ENCODE data around the gene GPS1.

The GPS1 gene

DNA sequence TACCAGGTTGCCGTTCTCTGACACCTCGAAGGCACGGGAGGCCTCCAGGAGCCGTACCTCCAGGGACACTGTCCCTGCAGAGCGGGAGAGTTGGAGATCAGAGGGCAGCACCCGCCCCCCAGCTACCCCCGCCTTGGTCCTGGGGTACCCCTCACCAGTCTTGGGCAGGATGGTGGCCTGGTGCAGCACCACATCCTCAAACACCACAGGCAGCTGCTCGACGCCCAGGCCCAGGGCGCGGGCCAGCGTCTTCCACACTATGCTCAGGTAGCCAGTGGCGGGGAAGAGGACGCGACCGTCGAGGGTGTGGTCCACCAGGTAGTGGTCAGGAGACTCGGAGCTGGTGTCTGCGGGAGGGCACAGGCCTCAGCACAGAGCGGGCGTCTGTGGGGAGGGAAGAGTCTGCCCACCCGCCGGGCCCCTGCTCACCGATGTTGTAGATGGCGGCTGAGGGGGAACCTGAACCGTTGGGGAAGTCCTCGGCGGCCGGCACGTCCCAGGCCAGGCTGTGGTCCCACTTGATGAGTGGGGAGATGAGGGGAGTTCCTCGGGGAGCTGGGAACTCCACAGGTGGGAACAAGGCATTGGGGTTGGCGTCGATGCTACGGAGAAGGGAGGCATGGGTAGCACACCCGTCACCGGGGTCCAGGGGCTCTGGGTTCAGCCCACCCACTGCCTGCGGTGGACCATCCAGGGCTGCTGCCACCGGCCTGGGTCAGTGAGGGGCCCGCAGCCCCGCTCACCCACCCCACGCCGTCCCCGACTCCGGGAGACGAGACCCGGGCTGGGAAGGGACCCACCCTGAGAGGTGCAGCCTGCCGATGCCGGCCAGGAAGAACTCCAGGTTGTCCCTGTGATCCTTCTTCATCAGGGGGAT, 36.5 kb downstream of the GPS1 start:
- DNase-seq (ENCODE audit: extremely low read depth, low read depth), result no peak
- TF ChIP-seq, protein P1, sequence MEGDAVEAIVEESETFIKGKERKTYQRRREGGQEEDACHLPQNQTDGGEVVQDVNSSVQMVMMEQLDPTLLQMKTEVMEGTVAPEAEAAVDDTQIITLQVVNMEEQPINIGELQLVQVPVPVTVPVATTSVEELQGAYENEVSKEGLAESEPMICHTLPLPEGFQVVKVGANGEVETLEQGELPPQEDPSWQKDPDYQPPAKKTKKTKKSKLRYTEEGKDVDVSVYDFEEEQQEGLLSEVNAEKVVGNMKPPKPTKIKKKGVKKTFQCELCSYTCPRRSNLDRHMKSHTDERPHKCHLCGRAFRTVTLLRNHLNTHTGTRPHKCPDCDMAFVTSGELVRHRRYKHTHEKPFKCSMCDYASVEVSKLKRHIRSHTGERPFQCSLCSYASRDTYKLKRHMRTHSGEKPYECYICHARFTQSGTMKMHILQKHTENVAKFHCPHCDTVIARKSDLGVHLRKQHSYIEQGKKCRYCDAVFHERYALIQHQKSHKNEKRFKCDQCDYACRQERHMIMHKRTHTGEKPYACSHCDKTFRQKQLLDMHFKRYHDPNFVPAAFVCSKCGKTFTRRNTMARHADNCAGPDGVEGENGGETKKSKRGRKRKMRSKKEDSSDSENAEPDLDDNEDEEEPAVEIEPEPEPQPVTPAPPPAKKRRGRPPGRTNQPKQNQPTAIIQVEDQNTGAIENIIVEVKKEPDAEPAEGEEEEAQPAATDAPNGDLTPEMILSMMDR (IDR thresholded peaks at IDR 0.05; ENCODE audit: low read depth, low read length), result no peak

DNA sequence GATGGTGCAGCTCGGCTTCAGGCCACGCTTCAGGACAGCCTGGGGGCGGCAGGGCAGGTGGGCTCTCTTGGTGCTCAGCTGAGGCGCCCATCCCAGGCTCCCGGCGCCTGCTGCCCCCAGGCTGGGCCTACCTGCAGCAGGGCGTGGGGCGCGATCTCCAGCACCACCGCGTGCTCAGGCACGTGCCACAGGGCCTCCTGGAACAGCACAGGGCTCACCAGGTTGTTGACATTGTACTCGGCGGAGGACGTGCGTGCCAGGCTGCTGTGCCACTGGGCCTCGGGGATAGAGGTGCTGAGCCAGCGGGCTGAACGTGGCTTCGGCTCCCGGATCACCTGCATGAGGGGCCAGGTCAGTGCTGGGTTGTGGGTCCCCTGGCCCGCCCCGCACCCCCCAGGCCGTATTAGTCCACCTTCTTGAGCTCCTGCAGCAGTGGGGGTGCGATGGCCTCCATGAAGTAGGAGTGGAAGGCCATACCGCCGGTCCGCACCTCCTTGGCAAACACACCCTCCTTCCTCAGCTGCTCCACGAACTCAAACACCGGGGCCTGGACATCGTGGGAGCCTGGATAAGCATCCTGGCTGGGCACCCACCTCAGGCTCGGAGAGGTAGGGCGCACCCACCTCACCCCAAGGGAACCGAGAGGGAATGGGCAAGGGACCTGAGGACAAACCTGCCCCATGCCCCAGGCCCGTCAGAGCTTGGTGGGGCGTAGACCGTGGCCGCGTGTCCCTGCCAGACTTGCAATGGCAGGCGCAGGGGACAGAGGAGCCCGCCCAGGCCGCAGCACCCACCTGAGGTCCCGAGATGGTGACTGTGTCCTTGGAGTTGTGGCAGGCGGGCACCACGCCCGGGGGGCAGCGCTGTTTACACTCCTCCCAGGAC, 37.4 kb downstream of the GPS1 start:
- DNase-seq (ENCODE audit: extremely low read depth, low read depth), result no peak
- TF ChIP-seq, protein P1 (IDR thresholded peaks at IDR 0.05; ENCODE audit: low read depth, low read length), result no peak

DNA sequence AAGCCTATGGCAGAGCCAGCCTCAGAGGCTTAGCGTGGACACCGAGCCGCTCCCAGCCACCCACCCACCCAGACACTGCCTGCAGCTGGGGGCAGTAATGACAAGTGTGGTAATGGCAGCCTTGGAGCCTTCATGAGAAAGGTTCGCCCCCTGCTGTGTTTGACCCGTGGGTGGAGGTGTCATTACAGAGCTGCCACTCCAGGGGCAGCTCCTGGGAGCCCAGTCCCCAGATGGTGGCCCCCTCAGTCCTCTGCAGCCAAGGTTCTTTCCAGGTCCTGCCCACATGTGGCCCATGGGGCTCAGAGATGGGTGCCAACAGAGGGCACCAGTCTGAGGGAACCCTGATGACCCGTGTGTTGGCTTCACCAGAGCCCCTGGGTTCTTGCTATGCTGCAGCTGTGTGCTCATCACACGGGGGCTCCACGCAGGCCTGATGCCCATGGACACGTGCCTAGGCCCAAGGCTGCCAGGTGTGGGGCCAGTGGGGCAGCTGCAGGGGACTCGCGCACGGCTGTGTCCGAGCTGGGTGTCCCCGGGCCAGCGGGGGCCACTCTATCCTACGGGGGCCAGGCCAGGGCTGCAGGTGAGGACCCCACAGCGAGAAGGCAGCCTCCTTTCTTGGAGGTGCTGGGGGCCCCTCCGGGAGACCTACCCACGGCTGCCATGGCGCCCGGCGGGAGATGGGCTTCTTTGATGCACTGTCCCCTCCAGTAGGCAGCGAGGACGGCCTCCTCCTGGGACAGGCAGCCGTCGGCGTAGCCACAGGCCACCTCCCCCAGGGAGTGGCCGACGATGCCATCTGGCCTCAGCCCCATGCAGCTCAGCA, 38.2 kb downstream of the GPS1 start:
- DNase-seq (ENCODE audit: extremely low read depth, low read depth), result no peak
- TF ChIP-seq, protein P1 (IDR thresholded peaks at IDR 0.05; ENCODE audit: low read depth, low read length), result no peak

DNA sequence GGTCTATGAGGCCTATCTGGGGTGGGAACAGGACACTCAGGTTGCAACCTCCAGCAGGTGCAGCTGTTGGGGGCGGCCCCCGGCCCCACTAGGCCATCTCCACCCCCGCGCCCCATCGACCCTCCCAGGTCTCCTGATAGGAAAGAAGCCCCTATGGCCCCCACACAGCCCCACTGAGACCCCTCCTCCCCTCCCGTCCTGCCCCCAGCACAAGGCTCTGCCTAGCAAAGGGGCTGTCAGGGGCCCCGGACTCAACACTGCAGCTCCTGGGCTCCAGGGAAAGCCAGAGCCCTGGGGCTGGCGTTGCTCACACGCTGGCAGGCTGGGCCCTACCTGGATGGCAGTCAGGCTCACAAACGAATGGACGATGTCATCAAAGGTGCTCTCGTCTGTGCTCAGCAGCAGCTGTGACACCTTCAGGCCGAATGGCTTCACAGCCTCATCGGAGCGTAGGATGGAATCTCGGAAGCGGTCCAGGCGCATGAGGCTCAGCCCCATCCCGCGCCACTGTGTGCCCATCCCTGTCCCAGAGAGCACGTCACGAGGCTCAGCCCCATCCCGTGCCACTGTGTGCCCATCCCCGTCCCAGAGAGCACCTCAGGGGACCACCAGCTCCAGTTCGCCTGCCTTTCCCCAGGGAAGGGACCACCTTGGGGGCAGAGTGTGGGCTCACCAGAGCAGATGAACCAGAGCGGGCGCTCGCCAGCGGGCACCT, 39.0 kb downstream of the GPS1 start:
- DNase-seq (ENCODE audit: extremely low read depth, low read depth), result no peak
- TF ChIP-seq, protein P1 (IDR thresholded peaks at IDR 0.05; ENCODE audit: low read depth, low read length), result no peak

DNA sequence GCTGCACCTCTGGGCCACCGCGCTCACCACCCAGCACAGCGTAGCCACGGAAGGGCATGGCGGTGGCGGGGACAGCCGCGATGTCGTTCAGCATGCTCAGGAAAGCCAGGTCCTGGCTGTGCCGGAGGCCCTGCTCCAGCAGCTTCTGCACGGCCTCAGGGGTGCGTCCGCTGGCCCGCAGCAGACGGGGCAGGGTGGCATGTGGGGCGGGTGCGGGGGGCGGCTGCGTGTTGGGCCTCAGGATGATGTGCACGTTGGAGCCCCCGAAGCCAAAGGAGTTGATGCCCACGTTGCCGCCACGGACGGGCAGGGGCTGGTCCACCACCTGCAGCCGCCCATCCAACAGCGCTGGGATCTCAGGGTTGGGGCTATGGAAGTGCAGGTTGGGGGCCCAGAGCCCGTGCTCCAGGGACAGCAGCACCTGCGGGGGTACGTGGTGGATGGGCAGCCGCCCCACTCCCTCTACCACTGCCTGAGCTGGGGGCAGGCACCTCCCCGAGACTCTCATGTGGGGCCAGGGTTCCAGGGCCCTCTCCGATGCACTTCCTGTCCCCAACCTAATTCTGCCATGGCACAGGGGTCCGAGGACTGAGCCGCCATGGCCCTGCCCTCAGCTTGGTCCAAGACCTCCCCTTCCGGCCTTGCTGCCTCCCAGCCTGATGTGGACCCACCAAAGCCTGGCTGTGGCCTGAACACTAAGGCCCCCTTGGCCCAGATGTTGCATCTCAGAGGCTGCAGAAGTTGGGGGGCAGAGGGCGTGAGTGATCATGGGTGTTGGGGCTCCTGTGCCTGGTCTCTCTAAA, 39.8 kb downstream of the GPS1 start:
- TF ChIP-seq, protein P1 (IDR thresholded peaks at IDR 0.05; ENCODE audit: low read depth, low read length), result no peak
- no peak for DNase-seq (ENCODE audit: extremely low read depth, low read depth)

DNA sequence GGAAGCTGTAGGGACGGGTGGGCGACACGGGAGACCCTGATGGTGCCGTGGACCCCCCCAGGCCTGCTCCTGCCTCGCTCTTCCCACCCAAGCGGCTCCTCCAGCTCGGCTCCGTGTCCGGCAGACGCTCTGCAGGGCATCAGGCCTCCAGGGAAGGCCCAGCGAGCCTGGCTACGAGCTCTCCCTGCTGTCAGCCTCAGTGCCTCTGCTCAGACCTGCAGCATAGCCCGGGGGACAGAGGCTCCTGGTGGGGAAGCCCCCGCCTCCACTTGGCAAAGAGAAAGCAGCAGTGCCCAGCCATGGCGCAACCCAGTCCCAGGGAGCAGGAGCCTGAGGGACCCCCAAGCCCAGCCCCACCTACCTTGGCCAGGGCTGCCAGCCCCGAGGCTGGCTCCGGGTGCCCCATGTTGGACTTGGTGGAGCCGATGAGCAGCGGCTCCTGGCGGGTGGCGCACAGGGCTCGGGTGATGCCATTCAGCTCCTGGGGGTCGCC, 40.4 kb downstream of the GPS1 start:
- TF ChIP-seq, protein P1 (IDR thresholded peaks at IDR 0.05; ENCODE audit: low read depth, low read length), result no peak
- no peak for DNase-seq (ENCODE audit: extremely low read depth, low read depth)
